GM23248 (cell line): ENCODE measurements around the gene TIFAB. TPM values are rescaled to one million over a fixed set of nuclear protein-coding genes. Genes with fewer than 3 reads are reported as not detected.
"Not testable (repeated sequence)": the region's sequence is repeated elsewhere in the genome, so short reads cannot be mapped to it uniquely, and the experiment has no call there.

Experiments
- DNase-seq: peaks from one replicate; pipeline ENCODE4 v3.0.0-alpha.2; 2015
- H2AFZ ChIP-seq: fragments of 200-600 bp; sonication (generic); 2 replicates; pipeline ENCODE4 v1.6.1; 2016; ENCODE audit warnings: antibody characterized with exemption
- H3F3A ChIP-seq: fragments of 200-600 bp; sonication (generic); 2 replicates; pipeline ENCODE4 v1.6.1; 2016; ENCODE audit warnings: mild to moderate bottlenecking, antibody characterized with exemption, mixed run types; ENCODE audit not compliant: insufficient read depth
- H3K27ac ChIP-seq: fragments of 200-600 bp; sonication (generic); 2 replicates; pipeline ENCODE4 v1.5.1; 2016; ENCODE audit warnings: mild to moderate bottlenecking
- H3K27me3 ChIP-seq: fragments of 200-600 bp; sonication (generic); replicated peaks from 2 replicates; pipeline ENCODE4 v1.6.1; 2016; ENCODE audit warnings: mild to moderate bottlenecking; ENCODE audit not compliant: insufficient read depth
- H3K36me3 ChIP-seq: fragments of 200-600 bp; sonication (generic); 2 replicates; pipeline ENCODE4 v1.6.1; 2016; ENCODE audit warnings: low read depth, mild to moderate bottlenecking
- H3K4me1 ChIP-seq: fragments of 200-600 bp; sonication (generic); 2 replicates; pipeline ENCODE4 v1.6.1; 2016; ENCODE audit warnings: mild to moderate bottlenecking; ENCODE audit not compliant: insufficient read depth
- H3K4me2 ChIP-seq: fragments of 200-600 bp; sonication (generic); one replicate; pipeline ENCODE4 v1.6.1; 2016; ENCODE audit warnings: mild to moderate bottlenecking; ENCODE audit not compliant: unreplicated experiment
- H3K4me3 ChIP-seq: fragments of 200-600 bp; sonication (generic); 2 replicates; pipeline ENCODE4 v1.5.1; 2016; ENCODE audit warnings: mild to moderate bottlenecking
- H3K79me2 ChIP-seq: fragments of 200-600 bp; sonication (generic); 2 replicates; pipeline ENCODE4 v1.6.1; 2016; ENCODE audit warnings: mild to moderate bottlenecking; ENCODE audit not compliant: insufficient read depth
- H3K9ac ChIP-seq: fragments of 200-600 bp; sonication (generic); 2 replicates; pipeline ENCODE4 v1.6.1; 2016; ENCODE audit warnings: mild to moderate bottlenecking
- H3K9me2 ChIP-seq: fragments of 200-600 bp; sonication (generic); 2 replicates; pipeline ENCODE4 v1.6.1; 2016; ENCODE audit warnings: mixed run types, mild to moderate bottlenecking, moderate library complexity; ENCODE audit not compliant: insufficient read depth
- H3K9me3 ChIP-seq: fragments of 200-600 bp; sonication (generic); one replicate; pipeline ENCODE4 v1.6.1; 2017; ENCODE audit warnings: low read depth
- H4K20me1 ChIP-seq: fragments of 200-600 bp; sonication (generic); 2 replicates; pipeline ENCODE4 v1.6.0; 2016; ENCODE audit not compliant: insufficient read depth
- EZH2 ChIP-seq: fragments of 200-600 bp; sonication (generic); IDR thresholded peaks from 2 replicates; pipeline ENCODE4 v1.6.1; 2018; ENCODE audit warnings: antibody characterized with exemption, mild to moderate bottlenecking; ENCODE audit not compliant: insufficient read depth, poor library complexity, severe bottlenecking
- EZH2phosphoT487 ChIP-seq: fragments of 200-600 bp; sonication (generic); IDR thresholded peaks from 2 replicates; pipeline ENCODE4 v1.6.1; 2018; ENCODE audit warnings: antibody characterized with exemption, moderate library complexity, mild to moderate bottlenecking, low read depth; ENCODE audit not compliant: insufficient read depth
- WGBS, 2 experiments: methylation state at CpG; one replicate each; pipeline ENCODE4 v1.1.6; 2015 to 2017; ENCODE audit warnings: low lambda C conversion rate in 2 of 2, low coverage in 1 of 2; ENCODE audit errors: missing lambda C conversion rate in 2 of 2; 5-methylcytosine and 5-hydroxymethylcytosine counted together
- in situ Hi-C: fragments of 300-500 bp; cut with MboI; formaldehyde crosslinking; loops from 2 replicates; pipeline ENCODE4 v1.15.0; 2020
- polyA plus RNA-seq: library from polyadenylated mRNA; unstranded; fragments of >200 nt; fragmentation: Nextera tagmentation; extraction: Ambion mirVana; gene quantifications from 2 replicates; pipeline ENCODE4 v1.2.1, GENCODE V29; 2016
- total RNA-seq: library from RNA; depleted of rRNA; stranded (reverse); fragments of >200 nt; shearing (Covaris generic); gene quantifications from 2 replicates; pipeline ENCODE4 v1.2.3, GENCODE V29; 2014; rRNA removed

Gene TIFAB
- total RNA-seq (not detected in 2 replicates), polyA plus RNA-seq (not detected in 2 replicates)

DNA sequence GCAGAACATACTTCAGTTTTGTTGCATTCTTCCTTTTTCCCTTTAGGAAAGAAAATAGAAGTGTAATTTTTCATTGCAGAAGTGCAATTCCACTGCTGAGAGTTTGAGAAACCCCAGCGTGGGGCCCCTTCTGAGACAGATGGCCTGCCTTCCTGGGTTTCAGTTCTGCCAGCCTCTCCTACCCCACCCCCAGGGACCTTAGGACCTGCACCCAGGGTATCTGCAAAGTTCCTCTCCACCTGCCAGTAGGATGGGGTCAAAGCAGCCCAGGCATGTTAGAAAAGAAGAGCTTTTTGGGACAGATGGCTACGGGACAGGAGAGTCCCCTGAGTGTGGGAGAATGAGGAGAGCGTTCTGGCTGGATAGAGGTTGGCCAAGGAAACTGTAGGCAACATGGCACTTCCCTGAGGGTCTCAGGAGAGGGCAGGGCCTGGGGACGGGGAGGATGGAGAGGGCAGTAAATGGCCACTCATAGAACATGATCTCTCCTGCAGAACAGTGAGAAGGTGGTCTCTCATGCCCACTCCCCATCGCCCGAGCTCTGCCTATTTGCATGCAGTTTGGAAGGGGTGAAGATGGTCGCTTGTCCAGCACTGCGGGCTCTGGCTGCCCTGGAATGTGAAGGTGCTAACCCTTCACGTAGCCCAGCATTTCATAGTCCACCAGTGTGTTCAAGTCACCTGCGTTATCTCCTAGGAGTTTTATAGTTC lies at the start of gene TIFAB:
Gene TIFAB (minus strand): TSS at position 31 of the 710 bp plus-strand sequence. CDS start 2,412 bp downstream, outside the sequence.
- in situ Hi-C loops: no loop called here
- Histone ChIP-seq H3K4me1 (peaks cover 13% of the 10 kb centered on the region), H3K79me2 (no peaks in the 10 kb centered on the region), H3K4me2 (no peak within 1 kb of the TSS), H3K9ac (no peak within 1 kb of the TSS), H3K9me3 (no peaks in the 10 kb centered on the region), H3K27me3 (no peaks in the 10 kb centered on the region), H4K20me1 (no peaks in the 10 kb centered on the region), H3K9me2 (no peaks in the 10 kb centered on the region), H3K4me3 (no peak within 1 kb of the TSS), H3K36me3 (no peaks in the 10 kb centered on the region), H2AFZ (no peak within 1 kb of the TSS), H3F3A (no peaks in the 10 kb centered on the region), H3K27ac (no peak within 1 kb of the TSS)
- no peak for DNase-seq
- 84 to 85% methylated on average over 10 of the region's 10 CpGs for WGBS, 2 experiments
- TF ChIP-seq EZH2 (no peak), EZH2phosphoT487 (no peak)

DNA sequence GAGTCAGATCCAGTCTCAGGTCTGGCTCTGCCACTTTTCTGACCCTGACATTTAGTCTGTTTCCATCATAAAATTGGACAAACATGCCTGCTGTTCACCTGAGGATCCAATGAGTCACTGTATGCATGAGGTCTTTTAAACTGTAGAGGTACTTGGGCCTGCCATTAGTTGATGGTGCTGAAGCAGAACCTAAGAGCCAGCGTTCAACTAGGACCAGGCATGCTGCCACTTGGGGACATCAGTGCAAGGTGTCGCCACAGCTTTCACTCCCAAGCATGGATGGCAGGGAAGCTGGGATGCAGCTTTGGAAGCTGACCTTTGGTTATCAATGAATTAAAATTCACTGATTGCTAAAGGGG lies 46.5 kb upstream of the TIFAB start:
- no peak overlapping the region for H3K4me2 ChIP-seq
- no peak overlapping the region for H3K4me3 ChIP-seq
- no peaks in the 10 kb centered on the region for H3K36me3 ChIP-seq
- H3F3A ChIP-seq: peaks cover 16% of the 10 kb centered on the region
- in situ Hi-C loops: no loop called here
- peaks cover 13% of the 10 kb centered on the region for H3K4me1 ChIP-seq
- H3K27me3 ChIP-seq: peaks cover 13% of the 10 kb centered on the region
- TF ChIP-seq EZH2: no peak
- no peak for TF ChIP-seq EZH2phosphoT487
- no peaks in the 10 kb centered on the region for H4K20me1 ChIP-seq
- no peak overlapping the region for H3K9ac ChIP-seq
- H3K9me2 ChIP-seq: no peaks in the 10 kb centered on the region
- H2AFZ ChIP-seq: no peak overlapping the region
- 48 to 50% methylated on average over 2 of the region's 2 CpGs for WGBS, 2 experiments
- no peak for DNase-seq
- no peak overlapping the region for H3K27ac ChIP-seq
- no peaks in the 10 kb centered on the region for H3K79me2 ChIP-seq
- no peaks in the 10 kb centered on the region for H3K9me3 ChIP-seq

GRCh38 chr5:135497971-135498636 lies 46.0 kb upstream of the TIFAB start:
- no peak overlapping the region for H3K4me2 ChIP-seq
- TF ChIP-seq EZH2 (no peak), EZH2phosphoT487 (no peak)
- no peak overlapping the region for H2AFZ ChIP-seq
- no peak overlapping the region for H3K27ac ChIP-seq
- H3F3A ChIP-seq: peaks cover 19% of the 10 kb centered on the region
- H3K4me3 ChIP-seq: no peak overlapping the region
- in situ Hi-C loops: no loop called here
- no peaks in the 10 kb centered on the region for H3K36me3 ChIP-seq
- no peaks in the 10 kb centered on the region for H3K9me3 ChIP-seq
- no peaks in the 10 kb centered on the region for H4K20me1 ChIP-seq
- peaks cover 17% of the 10 kb centered on the region for H3K4me1 ChIP-seq
- H3K9ac ChIP-seq: no peak overlapping the region
- WGBS, 2 experiments: 35 to 42% methylated on average over 6 to 8 of the region's 8 CpGs
- H3K79me2 ChIP-seq: no peaks in the 10 kb centered on the region
- no peaks in the 10 kb centered on the region for H3K9me2 ChIP-seq
- peaks cover 7% of the 10 kb centered on the region; the same call in 1 of the 2 replicates for H3K27me3 ChIP-seq
- DNase-seq: peak; percentile 29

- H3K4me3 ChIP-seq, H3K27me3 ChIP-seq, H3K9me2 ChIP-seq, H3K36me3 ChIP-seq, H4K20me1 ChIP-seq, H3K4me2 ChIP-seq, in situ Hi-C loops, H3K9me3 ChIP-seq, DNase-seq, H2AFZ ChIP-seq, H3K27ac ChIP-seq, H3K79me2 ChIP-seq, H3K9ac ChIP-seq: not testable (repeated sequence)
- Histone ChIP-seq H3K4me1 (peaks cover 21% of the 10 kb centered on the region), H3F3A (peaks cover 26% of the 10 kb centered on the region)
- WGBS, 2 experiments: 91 to 94% methylated on average over 4 of the region's 4 CpGs
These were observed 43.4 kb upstream of the TIFAB start for GRCh38 chr5:135495531-135495930.
